Measurements from ENCODE around the gene GPR152.

DNA sequence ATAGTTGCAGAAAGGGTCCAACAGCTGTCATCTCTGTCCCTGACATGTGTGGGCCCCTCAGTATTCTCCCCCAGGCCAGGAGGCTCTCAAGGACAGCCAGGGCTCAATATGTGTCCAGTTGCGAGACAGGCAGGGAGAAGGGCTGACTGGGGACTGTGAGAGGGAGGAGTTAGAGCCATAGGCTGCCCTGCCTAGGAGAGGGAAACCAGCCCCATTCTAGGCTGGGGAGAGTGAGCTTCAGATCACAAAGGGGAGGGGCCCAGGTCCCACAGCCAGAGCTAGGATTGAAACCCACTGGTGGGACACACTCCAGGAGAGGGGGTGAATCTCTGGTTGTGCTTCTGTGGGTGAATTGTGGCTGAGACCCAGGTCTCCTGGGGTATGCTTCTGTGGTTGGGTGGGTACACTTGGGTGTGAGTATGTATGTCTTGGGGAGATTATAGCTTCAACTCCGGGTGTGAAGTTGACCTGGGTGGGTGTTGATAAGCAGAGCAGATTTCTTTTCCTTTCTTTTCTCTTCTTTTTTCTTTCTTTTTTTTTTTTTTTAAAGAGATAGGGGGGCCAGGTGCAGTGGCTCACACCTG lies 39.2 kb downstream of the GPR152 start:
- TF ChIP-seq, protein P1, sequence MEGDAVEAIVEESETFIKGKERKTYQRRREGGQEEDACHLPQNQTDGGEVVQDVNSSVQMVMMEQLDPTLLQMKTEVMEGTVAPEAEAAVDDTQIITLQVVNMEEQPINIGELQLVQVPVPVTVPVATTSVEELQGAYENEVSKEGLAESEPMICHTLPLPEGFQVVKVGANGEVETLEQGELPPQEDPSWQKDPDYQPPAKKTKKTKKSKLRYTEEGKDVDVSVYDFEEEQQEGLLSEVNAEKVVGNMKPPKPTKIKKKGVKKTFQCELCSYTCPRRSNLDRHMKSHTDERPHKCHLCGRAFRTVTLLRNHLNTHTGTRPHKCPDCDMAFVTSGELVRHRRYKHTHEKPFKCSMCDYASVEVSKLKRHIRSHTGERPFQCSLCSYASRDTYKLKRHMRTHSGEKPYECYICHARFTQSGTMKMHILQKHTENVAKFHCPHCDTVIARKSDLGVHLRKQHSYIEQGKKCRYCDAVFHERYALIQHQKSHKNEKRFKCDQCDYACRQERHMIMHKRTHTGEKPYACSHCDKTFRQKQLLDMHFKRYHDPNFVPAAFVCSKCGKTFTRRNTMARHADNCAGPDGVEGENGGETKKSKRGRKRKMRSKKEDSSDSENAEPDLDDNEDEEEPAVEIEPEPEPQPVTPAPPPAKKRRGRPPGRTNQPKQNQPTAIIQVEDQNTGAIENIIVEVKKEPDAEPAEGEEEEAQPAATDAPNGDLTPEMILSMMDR (IDR thresholded peaks at IDR 0.05) = no peak
- TF ChIP-seq POLR2AphosphoS5 (IDR thresholded peaks at IDR 0.05; ENCODE audit: insufficient read depth in 1 of 2, low read depth in 1 of 2) (no peak), POLR2A (IDR thresholded peaks at IDR 0.05) (no peak)

Data from vagina (tissue), 2 donors.